Measurements from ENCODE around the gene INTS14.

The INTS14 gene

GRCh38 chr15:65583701-65584100 is 27.2 kb downstream of the INTS14 start:
- H3K4me3 ChIP-seq (ENCODE audit: low read depth, low read length) = peak overlapping the region; percentile 3; the same call in 1 of the 2 replicates
- TF ChIP-seq CTCF (IDR thresholded peaks at IDR 0.05; ENCODE audit: insufficient read depth, low read depth, low read length, missing control alignments) = no peak
- DNase-seq (ENCODE audit: low read depth) = peak; percentile 80

GRCh38 chr15:65580287-65580686 is 30.6 kb downstream of the INTS14 start:
- TF ChIP-seq CTCF (IDR thresholded peaks at IDR 0.05; ENCODE audit: insufficient read depth, low read depth, low read length, missing control alignments) = no peak
- H3K4me3 ChIP-seq (ENCODE audit: low read depth, low read length) = no peak overlapping the region
- no peak for DNase-seq (ENCODE audit: low read depth)

- no peak overlapping the region for H3K4me3 ChIP-seq (ENCODE audit: low read depth, low read length)
- DNase-seq (ENCODE audit: low read depth) = no peak
- TF ChIP-seq CTCF (IDR thresholded peaks at IDR 0.05; ENCODE audit: insufficient read depth, low read depth, low read length, missing control alignments) = no peak
Measured at GRCh38 chr15:65579762-65580161, 31.2 kb downstream of the INTS14 start.

GRCh38 chr15:65578904-65579728 is 31.8 kb downstream of the INTS14 start:
- no peak for TF ChIP-seq CTCF (IDR thresholded peaks at IDR 0.05; ENCODE audit: insufficient read depth, low read depth, low read length, missing control alignments)
- no peak for DNase-seq (ENCODE audit: low read depth)
- no peak overlapping the region for H3K4me3 ChIP-seq (ENCODE audit: low read depth, low read length)

- TF ChIP-seq CTCF (IDR thresholded peaks at IDR 0.05; ENCODE audit: insufficient read depth, low read depth, low read length, missing control alignments) = no peak
- H3K4me3 ChIP-seq (ENCODE audit: low read depth, low read length) = no peak overlapping the region
- DNase-seq (ENCODE audit: low read depth) = no peak
Measured at GRCh38 chr15:65577129-65577996, 33.6 kb downstream of the INTS14 start.

- no peak for DNase-seq (ENCODE audit: low read depth)
- H3K4me3 ChIP-seq (ENCODE audit: low read depth, low read length) = no peak overlapping the region
- TF ChIP-seq CTCF (IDR thresholded peaks at IDR 0.05; ENCODE audit: insufficient read depth, low read depth, low read length, missing control alignments) = no peak
Measured at GRCh38 chr15:65576664-65577063, 34.3 kb downstream of the INTS14 start.

Data from GM12865 (cell line).